B cell (primary cell): ENCODE data around the gene RPL29. TPM values are rescaled to one million over a fixed set of nuclear protein-coding genes. Genes with fewer than 3 reads are reported as not detected.

Experiments
- ATAC-seq: fragments of 200-7000 bp; cut with Tn5 transposase; one replicate; pipeline ENCODE4 v1.10.0; 2021; ENCODE audit warnings: low read depth, mild to moderate bottlenecking, moderate number of reproducible peaks, moderate library complexity
- CTCF ChIA-PET: fragments of 350-600 bp; sonication (Branson Sonifier 250); formaldehyde crosslinking; loops from one replicate; lab custom pipeline; 2021; ENCODE audit warnings: antibody characterized with exemption, inconsistent platforms; lab: Charles Lee
- POLR2A ChIA-PET: fragments of 350-600 bp; sonication (Branson Sonifier 250); formaldehyde crosslinking; loops from one replicate; lab custom pipeline; 2021; ENCODE audit warnings: antibody characterized with exemption; lab: Charles Lee
- DNase-seq: peaks from one replicate; pipeline ENCODE4 v3.0.0; 2013
- H2AFZ ChIP-seq: 2 replicates; pipeline ENCODE4 v1.6.1; 2012; ENCODE audit warnings: mild to moderate bottlenecking, low read depth, low read length; ENCODE audit not compliant: insufficient read depth, poor library complexity, severe bottlenecking
- H3K27ac ChIP-seq, 2 donors: 1 replicate in 1 of 2; 2 replicates in 1 of 2; pipeline ENCODE4 v1.5.1; 2012 to 2013; ENCODE audit warnings: low read length in 2 of 2, mild to moderate bottlenecking in 2 of 2, moderate library complexity in 1 of 2
- H3K27me3 ChIP-seq, 4 experiments: fragments of 200-600 bp in 1 of 4; sonication (generic) in 1 of 4; replicated peaks in 1 of 4; 1 replicate in 2 of 4; 2 replicates in 2 of 4; pipeline versions ENCODE4 v1.6.1 to v1.7.0; 2013 to 2016; ENCODE audit warnings: low read length in 3 of 4, mild to moderate bottlenecking in 2 of 4, mixed read lengths in 1 of 4, moderate library complexity in 1 of 4; ENCODE audit not compliant: insufficient read depth in 4 of 4, control insufficient read depth in 3 of 4; ENCODE audit errors: control extremely low read depth in 1 of 4
- H3K36me3 ChIP-seq, 2 experiments: replicated peaks in 1 of 2; 1 replicate in 1 of 2; 2 replicates in 1 of 2; pipeline versions ENCODE4 v1.6.1 to v1.7.1; 2013; ENCODE audit warnings: low read length in 1 of 2; ENCODE audit not compliant: insufficient read depth in 2 of 2, control insufficient read depth in 1 of 2; ENCODE audit errors: control extremely low read depth in 1 of 2, extremely low read depth in 1 of 2
- H3K4me1 ChIP-seq, 2 donors: fragments of 200-600 bp in 1 of 2; sonication (generic) in 1 of 2; 1 replicate in 1 of 2; 2 replicates in 1 of 2; pipeline versions ENCODE4 v1.5.1 to v1.6.1; 2013 to 2017; ENCODE audit warnings: low read length in 2 of 2; ENCODE audit not compliant: control insufficient read depth in 2 of 2, insufficient read depth in 2 of 2
- H3K4me2 ChIP-seq: replicated peaks from 2 replicates; pipeline ENCODE3; 2012; ENCODE audit warnings: mild to moderate bottlenecking, low read depth, low read length; ENCODE audit not compliant: poor library complexity, severe bottlenecking
- H3K4me3 ChIP-seq, 5 experiments: fragments of 200-600 bp in 1 of 5; sonication (generic) in 1 of 5; 1 replicate in 3 of 5; 2 replicates in 2 of 5; pipeline versions ENCODE4 v1.5.1 to v1.7.0; 2011 to 2016; ENCODE audit warnings: low read length in 4 of 5, mild to moderate bottlenecking in 4 of 5, low read depth in 2 of 5, control low read depth in 1 of 5, moderate library complexity in 1 of 5; ENCODE audit not compliant: insufficient read depth in 1 of 5; ENCODE audit errors: control extremely low read depth in 1 of 5, extremely low read depth in 1 of 5
- H3K79me2 ChIP-seq: fragments of 200-600 bp; sonication (generic); one replicate; pipeline ENCODE4 v1.6.0; 2016; ENCODE audit warnings: low read length; ENCODE audit not compliant: control insufficient read depth, insufficient read depth
- H3K9ac ChIP-seq: fragments of 200-600 bp; sonication (generic); 2 replicates; pipeline ENCODE4 v1.6.1; 2017; ENCODE audit warnings: mild to moderate bottlenecking, low read length, moderate library complexity
- H3K9me3 ChIP-seq, 3 donors: one replicate each; pipeline versions ENCODE4 v1.6.1 to v1.7.1; 2013; ENCODE audit warnings: low read length in 2 of 3; ENCODE audit not compliant: control insufficient read depth in 2 of 3, insufficient read depth in 1 of 3; ENCODE audit errors: control extremely low read depth in 1 of 3
- H4K20me1 ChIP-seq: 2 replicates; pipeline ENCODE4 v1.6.0; 2012; ENCODE audit warnings: mild to moderate bottlenecking, low read length; ENCODE audit not compliant: insufficient read depth, control insufficient read depth, poor library complexity, severe bottlenecking
- H3K27ac Mint-ChIP-seq: one replicate; pipeline ENCODE4 v1.8.0; 2021; ENCODE audit warnings: mixed read lengths
- H3K27me3 Mint-ChIP-seq: one replicate; pipeline ENCODE4 v1.8.0; 2021; ENCODE audit warnings: mixed read lengths
- H3K4me1 Mint-ChIP-seq: one replicate; pipeline ENCODE4 v1.8.0; 2021; ENCODE audit warnings: mixed read lengths
- H3K4me3 Mint-ChIP-seq: one replicate; pipeline ENCODE4 v1.8.0; 2021; ENCODE audit warnings: mixed read lengths
- H3K9me3 Mint-ChIP-seq: one replicate; pipeline ENCODE4 v1.8.0; 2022; ENCODE audit warnings: mixed read lengths; ENCODE audit not compliant: insufficient read depth
- CTCF ChIP-seq: fragments of 200-600 bp; IDR thresholded peaks from one replicate; pipeline ENCODE4 v1.8.0; 2022; ENCODE audit warnings: antibody characterized with exemption, mild to moderate bottlenecking
- EZH2 ChIP-seq: IDR thresholded peaks from 2 replicates; pipeline ENCODE4 v1.6.1; 2012; ENCODE audit warnings: borderline replicate concordance, low read depth, mild to moderate bottlenecking, moderate library complexity, low read length; ENCODE audit not compliant: insufficient read depth, poor library complexity, severe bottlenecking
- WGBS: methylation state at CpG from one replicate; pipeline ENCODE4 v1.1.5; 2013; ENCODE audit warnings: missing lambda C conversion rate; ENCODE audit not compliant: insufficient coverage; 5-methylcytosine and 5-hydroxymethylcytosine counted together
- intact Hi-C: fragments of 100-400 bp; cut with micrococcal nuclease; formaldehyde crosslinking; loops from one replicate; pipeline ENCODE4 v1.10.0; 2022
- polyA plus RNA-seq: library from polyadenylated mRNA; depleted of rRNA; stranded (reverse); fragments of >200 nt; gene quantifications from 2 replicates; pipeline ENCODE4 v1.2.3, GENCODE V29; 2012
- total RNA-seq, 2 donors: library from RNA; stranded (reverse); fragments of 120-200 nt in 1 of 2; gene quantifications; 1 replicate in 1 of 2; 2 replicates in 1 of 2; pipeline versions ENCODE4 v1.2.3 to v1.2.4, GENCODE V29; 2013 to 2022

Gene RPL29
- total and polyA plus RNA-seq, 2 donors (not counting 1 experiment from before 2014, with no cell fraction given): 1,552 to 3,787 TPM

- no peaks in the 10 kb centered on the region for H3K27me3 ChIP-seq
- no peak for TF ChIP-seq CTCF
- no peak for TF ChIP-seq EZH2
- Mint-ChIP-seq H3K27me3 (no peaks in the 10 kb centered on the region), H3K9me3 (no peaks in the 10 kb centered on the region), H3K4me1 (peaks cover 27% of the 10 kb centered on the region), H3K4me3 (peak overlapping the region; percentile 91), H3K27ac (peak overlapping the region; percentile 84)
- ChIA-PET CTCF (interaction anchor here (4.8 kb wide), 1 partner anchor 34 kb away, joined by 45 read pairs; the partner anchor contains the start of genes PARP3 and RRP9), POLR2A (no interaction called here)
- no peaks in the 10 kb centered on the region for H4K20me1 ChIP-seq
- 52% methylated on average over 43 of the region's 46 CpGs for WGBS
- H3K9me3 ChIP-seq: no peaks in the 10 kb centered on the region
- intact Hi-C loops: loop anchor here (1.0 to 10.0 kb wide), 4 partner anchors 19 to 729 kb away; partner anchors contain the start of genes DUSP7, GLT8D1, RPL29 and SPCS1
- peak overlapping the region; percentile 87 for H3K9ac ChIP-seq
- ATAC-seq: no peak
- peaks cover 14 to 23% of the 10 kb centered on the region in 2 donors for H3K4me1 ChIP-seq
- DNase-seq: peak; percentile 60
- peaks cover 0 to 8% of the 10 kb centered on the region in 2 experiments for H3K36me3 ChIP-seq
- peak overlapping the region in 1 of 2 donors; percentile 5 for H3K27ac ChIP-seq
- peak overlapping the region; percentile 98 for H3K4me2 ChIP-seq
- peak overlapping the region; percentile 95 for H2AFZ ChIP-seq
- H3K4me3 ChIP-seq: peak overlapping the region; percentile 51 to 98 (median 85)
- peaks cover 26% of the 10 kb centered on the region for H3K79me2 ChIP-seq
These were observed 19.7 kb downstream of the RPL29 start for GRCh38 chr3:51975852-51976549.
